Dendritic cell treated with granulocyte-macrophage colony-stimulating factor and Interleukin-4, amounts not matched to agents 40 ng/mL and 50 ng/mL, for 4 days (primary cell): ENCODE data around the gene TXNRD1.
"Not testable (repeated sequence)": the region's sequence is repeated elsewhere in the genome, so short reads cannot be mapped to it uniquely, and the experiment has no call there.

Source experiments
- H3K27ac Mint-ChIP-seq: one replicate; pipeline ENCODE4 v1.8.0; 2022; ENCODE audit warnings: mild to moderate bottlenecking, mixed read lengths
- H3K27me3 Mint-ChIP-seq: one replicate; pipeline ENCODE4 v1.8.0; 2022; ENCODE audit warnings: mild to moderate bottlenecking, mixed read lengths
- H3K36me3 Mint-ChIP-seq: one replicate; pipeline ENCODE4 v1.8.0; 2022; ENCODE audit warnings: low read depth, mixed read lengths
- H3K4me1 Mint-ChIP-seq: one replicate; pipeline ENCODE4 v1.8.0; 2022; ENCODE audit warnings: low read depth, mixed read lengths
- H3K4me3 Mint-ChIP-seq: one replicate; pipeline ENCODE4 v1.8.0; 2022; ENCODE audit warnings: mild to moderate bottlenecking, moderate library complexity, mixed read lengths
- H3K9me3 Mint-ChIP-seq: one replicate; pipeline ENCODE4 v1.8.0; 2022; ENCODE audit warnings: mixed read lengths
- intact Hi-C: fragments of 100-400 bp; cut with micrococcal nuclease; formaldehyde crosslinking; loops from one replicate; pipeline ENCODE4 v1.15.0; 2022

The TXNRD1 gene

DNA sequence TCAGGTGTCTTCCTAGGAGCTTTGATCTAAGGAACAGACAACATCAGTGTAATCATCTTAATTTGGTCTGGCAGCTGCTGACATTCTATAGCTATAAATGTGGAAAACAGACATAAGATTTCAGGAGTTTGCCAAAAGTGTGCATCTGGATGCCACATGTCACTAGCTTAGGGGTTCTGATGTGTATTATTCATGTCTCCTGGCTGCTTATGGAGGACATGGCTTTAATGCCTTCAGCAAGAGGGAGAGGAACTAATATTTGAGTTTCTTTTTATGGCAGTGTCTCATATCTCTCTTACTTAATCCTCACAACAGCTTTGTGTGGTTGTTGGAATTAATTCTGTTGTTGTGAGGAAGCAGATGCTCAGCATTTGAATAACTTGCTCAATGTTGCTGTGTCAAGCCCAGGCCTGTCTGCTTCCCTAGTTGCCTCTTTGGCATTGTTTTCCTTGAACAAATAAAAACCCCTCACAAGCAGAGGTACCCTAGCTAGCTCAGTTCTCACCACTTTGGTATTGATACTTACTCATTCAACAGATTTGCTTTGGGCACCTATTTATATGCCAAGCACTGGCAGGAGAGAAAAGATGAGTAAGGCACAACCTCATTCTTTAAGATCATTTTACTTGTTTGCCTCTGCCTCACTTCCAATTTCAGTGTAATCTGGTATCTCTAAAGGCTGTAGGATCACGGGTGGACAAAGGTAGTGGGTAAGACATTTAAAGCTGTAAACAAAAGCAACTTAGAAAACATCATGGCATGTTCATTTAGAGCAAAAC lies 48.2 kb downstream of the TXNRD1 start:
- intact Hi-C loops: no loop called here
- no peaks in the 10 kb centered on the region for H3K36me3 Mint-ChIP-seq
- H3K9me3 Mint-ChIP-seq: no peaks in the 10 kb centered on the region
- H3K27me3 Mint-ChIP-seq: no peaks in the 10 kb centered on the region
- H3K4me1 Mint-ChIP-seq: peaks cover 18% of the 10 kb centered on the region
- no peak overlapping the region for H3K4me3 Mint-ChIP-seq
- H3K27ac Mint-ChIP-seq: peak overlapping the region; percentile 6

DNA sequence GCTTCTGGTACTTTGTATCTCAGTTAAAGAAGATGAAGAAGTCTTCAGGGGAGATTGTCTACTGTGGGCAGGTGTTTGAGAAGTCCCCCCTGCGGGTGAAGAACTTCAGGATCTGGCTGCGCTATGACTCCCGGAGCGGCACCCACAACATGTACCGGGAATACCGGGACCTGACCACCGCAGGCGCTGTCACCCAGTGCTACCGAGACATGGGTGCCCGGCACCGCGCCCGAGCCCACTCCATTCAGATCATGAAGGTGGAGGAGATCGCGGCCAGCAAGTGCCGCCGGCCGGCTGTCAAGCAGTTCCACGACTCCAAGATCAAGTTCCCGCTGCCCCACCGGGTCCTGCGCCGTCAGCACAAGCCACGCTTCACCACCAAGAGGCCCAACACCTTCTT lies 49.9 kb downstream of the TXNRD1 start:
- peaks cover 18% of the 10 kb centered on the region for H3K4me1 Mint-ChIP-seq
- H3K36me3 Mint-ChIP-seq, H3K27ac Mint-ChIP-seq, H3K27me3 Mint-ChIP-seq, intact Hi-C loops, H3K4me3 Mint-ChIP-seq, H3K9me3 Mint-ChIP-seq: not testable (repeated sequence)

DNA sequence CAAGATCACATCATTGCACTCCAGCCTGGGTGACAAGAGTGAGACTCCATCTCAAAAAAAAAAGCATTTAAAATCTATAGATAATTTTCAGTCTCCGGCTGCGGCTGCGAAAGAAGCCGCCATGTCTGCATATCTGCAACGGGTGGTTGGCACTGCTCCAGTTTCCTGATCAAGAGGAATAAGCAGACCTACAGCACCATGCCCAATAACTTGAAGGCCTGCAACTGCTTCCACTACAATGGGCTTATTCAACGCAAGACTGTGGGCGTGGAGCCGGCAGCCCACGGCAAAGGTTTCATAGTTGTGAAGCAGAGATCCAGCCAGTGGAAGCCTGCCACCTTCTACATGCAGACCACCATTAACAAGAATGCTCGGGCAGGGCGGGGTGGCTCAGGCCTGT lies 57.4 kb downstream of the TXNRD1 start:
- H3K9me3 Mint-ChIP-seq: no peaks in the 10 kb centered on the region
- no peak overlapping the region for H3K27ac Mint-ChIP-seq
- no peak overlapping the region for H3K4me3 Mint-ChIP-seq
- intact Hi-C loops: no loop called here
- H3K4me1 Mint-ChIP-seq: peaks cover 9% of the 10 kb centered on the region
- no peaks in the 10 kb centered on the region for H3K36me3 Mint-ChIP-seq
- no peaks in the 10 kb centered on the region for H3K27me3 Mint-ChIP-seq

DNA sequence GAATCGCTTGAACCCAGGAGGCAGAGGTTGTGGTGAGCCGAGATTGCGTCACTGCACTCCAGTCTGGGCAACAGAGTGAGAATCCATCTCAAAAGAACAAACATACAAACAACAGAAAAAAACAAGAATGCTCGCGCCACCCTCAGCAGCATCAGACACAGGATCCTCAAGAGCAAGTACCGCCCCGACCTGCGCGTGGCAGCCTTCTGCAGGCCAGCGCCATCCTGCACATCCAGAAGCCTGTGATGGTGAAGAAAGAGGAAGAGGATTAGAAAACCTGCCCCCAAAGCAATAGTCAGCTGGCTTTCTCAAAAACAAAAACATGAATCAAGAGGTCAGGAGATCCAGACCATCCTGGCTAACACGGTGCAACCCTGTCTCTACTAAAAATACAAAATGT lies 57.9 kb downstream of the TXNRD1 start:
- intact Hi-C loops: no loop called here
- Mint-ChIP-seq H3K27ac (no peak overlapping the region), H3K4me3 (no peak overlapping the region), H3K4me1 (peaks cover 9% of the 10 kb centered on the region), H3K27me3 (no peaks in the 10 kb centered on the region), H3K9me3 (no peaks in the 10 kb centered on the region), H3K36me3 (no peaks in the 10 kb centered on the region)

DNA sequence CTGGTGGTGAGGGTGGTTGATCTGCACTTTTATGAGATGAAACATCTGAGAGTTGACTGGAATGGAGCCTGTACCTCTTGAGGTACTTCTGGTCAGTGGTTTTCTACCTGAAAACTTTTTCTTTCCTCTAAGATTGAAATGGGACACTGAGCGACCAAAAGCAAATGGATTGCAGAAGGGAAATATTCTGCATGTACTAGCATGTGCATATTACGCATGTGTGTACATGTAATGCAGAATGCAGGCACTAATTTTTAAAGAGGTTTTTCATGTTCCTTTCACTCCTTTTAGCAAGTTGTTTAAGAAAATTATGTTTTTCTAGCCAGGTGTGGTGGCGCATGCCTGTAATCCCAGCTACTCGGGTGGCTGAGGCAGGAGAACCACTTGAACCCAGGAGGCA lies 59.2 kb downstream of the TXNRD1 start:
- no peaks in the 10 kb centered on the region for H3K27me3 Mint-ChIP-seq
- no peaks in the 10 kb centered on the region for H3K36me3 Mint-ChIP-seq
- intact Hi-C loops: no loop called here
- H3K4me3 Mint-ChIP-seq: no peak overlapping the region
- H3K9me3 Mint-ChIP-seq: no peaks in the 10 kb centered on the region
- no peak overlapping the region for H3K27ac Mint-ChIP-seq
- H3K4me1 Mint-ChIP-seq: peaks cover 18% of the 10 kb centered on the region

DNA sequence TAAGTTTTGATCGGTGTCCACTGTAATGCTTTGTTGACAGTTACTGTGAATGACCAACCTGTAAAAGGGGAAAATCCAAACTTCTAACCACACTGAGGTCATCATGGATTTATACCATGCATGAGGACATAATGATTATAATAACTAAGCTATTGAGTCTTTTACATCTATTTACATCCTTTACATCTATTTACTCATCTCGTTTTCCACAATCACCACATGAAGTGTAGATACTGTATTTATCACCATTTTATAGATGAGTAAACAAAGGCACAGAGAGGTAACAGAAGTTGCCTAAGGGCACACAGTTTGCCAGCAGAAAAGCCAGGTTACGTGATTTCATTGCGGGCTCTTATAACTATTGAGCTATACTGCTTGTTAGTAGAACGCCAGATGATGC lies 60.1 kb downstream of the TXNRD1 start:
- H3K4me3 Mint-ChIP-seq: no peak overlapping the region
- no peaks in the 10 kb centered on the region for H3K36me3 Mint-ChIP-seq
- H3K27ac Mint-ChIP-seq: no peak overlapping the region
- H3K4me1 Mint-ChIP-seq: peaks cover 25% of the 10 kb centered on the region
- no peaks in the 10 kb centered on the region for H3K9me3 Mint-ChIP-seq
- intact Hi-C loops: no loop called here
- H3K27me3 Mint-ChIP-seq: no peaks in the 10 kb centered on the region

DNA sequence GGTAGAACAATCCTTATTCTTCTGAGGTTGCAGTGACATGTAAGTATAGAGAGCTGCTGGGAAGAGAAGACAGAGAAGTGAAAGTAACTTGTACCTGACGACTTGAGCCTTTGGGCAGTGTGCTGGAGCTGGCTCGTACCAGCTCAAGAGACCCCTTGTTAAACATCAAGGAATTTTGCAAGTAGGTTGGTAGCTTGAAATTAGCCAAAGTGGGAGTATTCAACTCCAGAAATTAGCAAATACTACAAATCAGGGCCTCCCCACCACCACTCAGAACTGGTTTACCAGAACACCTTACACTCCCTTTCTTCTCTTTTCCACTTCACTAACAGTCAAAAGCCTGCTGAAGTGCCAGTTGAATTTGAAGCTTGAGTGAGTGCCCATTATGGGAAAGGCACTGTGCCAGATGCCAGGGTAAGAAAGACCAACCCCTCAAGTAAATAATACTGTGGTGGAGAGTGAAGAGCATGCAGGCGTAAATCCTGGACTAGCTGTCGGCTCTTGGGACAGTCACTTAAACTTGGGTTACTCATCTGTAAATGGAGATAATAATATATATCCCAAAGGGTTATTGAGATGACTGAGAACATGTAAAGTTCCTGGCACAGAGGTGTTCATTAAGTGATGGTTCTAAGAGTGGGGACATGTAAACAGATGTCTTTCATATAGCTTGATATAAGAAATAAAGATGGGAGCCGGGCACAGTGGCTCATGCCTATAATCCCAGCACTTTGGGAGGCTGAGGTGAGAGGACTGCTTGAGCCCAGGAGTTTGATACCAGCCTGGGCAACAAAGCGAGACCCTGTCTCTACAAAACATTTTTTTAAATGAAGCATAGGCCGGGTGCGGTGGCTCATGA lies 60.9 kb downstream of the TXNRD1 start:
- Mint-ChIP-seq H3K27me3 (no peaks in the 10 kb centered on the region), H3K4me1 (peaks cover 31% of the 10 kb centered on the region), H3K27ac (no peak overlapping the region), H3K4me3 (no peak overlapping the region), H3K36me3 (no peaks in the 10 kb centered on the region), H3K9me3 (no peaks in the 10 kb centered on the region)
- intact Hi-C loops: no loop called here

DNA sequence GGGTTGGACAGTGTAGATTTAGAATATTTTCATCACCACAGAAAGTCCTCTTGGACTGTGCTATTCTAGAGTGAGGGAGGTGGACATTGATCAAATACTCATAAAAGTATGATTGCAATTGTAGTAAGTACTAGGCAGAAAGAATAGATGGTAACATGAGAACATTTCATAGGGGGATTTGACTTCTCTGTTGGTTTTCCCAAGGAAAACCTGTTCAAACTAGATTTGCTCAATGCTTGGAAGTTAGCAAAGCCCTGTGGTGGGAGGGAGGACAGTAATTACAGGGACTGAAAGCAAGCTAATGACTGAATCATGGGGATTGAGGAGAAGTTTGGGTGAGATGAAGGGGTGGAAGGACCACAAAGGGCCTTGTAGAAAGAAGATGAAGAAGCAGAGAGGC lies 63.6 kb downstream of the TXNRD1 start:
- H3K27me3 Mint-ChIP-seq: no peaks in the 10 kb centered on the region
- H3K4me1 Mint-ChIP-seq: peaks cover 31% of the 10 kb centered on the region
- H3K27ac Mint-ChIP-seq: no peak overlapping the region
- no peak overlapping the region for H3K4me3 Mint-ChIP-seq
- intact Hi-C loops: no loop called here
- H3K36me3 Mint-ChIP-seq: no peaks in the 10 kb centered on the region
- no peaks in the 10 kb centered on the region for H3K9me3 Mint-ChIP-seq

DNA sequence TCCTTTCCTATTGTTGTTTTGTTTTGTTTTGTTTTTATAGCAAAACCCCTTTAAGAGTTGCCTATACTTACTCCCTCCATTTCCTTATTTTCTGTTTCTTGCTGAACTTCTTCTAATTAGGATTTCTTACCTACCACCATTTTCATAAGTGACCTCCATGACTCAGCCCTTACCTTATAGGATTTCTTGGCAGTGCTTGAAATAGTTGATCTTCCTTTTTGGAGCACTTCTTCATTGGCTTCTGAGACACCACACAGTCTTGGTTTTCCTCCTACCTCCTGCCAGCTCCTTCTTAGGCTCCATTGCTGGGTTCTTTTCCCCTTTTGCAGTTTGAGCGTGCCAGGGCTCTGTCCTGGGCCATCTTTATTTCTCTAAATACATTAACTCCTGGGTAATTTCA lies 64.5 kb downstream of the TXNRD1 start:
- no peak overlapping the region for H3K27ac Mint-ChIP-seq
- H3K27me3 Mint-ChIP-seq: no peaks in the 10 kb centered on the region
- intact Hi-C loops: no loop called here
- peaks cover 31% of the 10 kb centered on the region for H3K4me1 Mint-ChIP-seq
- H3K4me3 Mint-ChIP-seq: no peak overlapping the region
- no peaks in the 10 kb centered on the region for H3K9me3 Mint-ChIP-seq
- H3K36me3 Mint-ChIP-seq: no peaks in the 10 kb centered on the region

DNA sequence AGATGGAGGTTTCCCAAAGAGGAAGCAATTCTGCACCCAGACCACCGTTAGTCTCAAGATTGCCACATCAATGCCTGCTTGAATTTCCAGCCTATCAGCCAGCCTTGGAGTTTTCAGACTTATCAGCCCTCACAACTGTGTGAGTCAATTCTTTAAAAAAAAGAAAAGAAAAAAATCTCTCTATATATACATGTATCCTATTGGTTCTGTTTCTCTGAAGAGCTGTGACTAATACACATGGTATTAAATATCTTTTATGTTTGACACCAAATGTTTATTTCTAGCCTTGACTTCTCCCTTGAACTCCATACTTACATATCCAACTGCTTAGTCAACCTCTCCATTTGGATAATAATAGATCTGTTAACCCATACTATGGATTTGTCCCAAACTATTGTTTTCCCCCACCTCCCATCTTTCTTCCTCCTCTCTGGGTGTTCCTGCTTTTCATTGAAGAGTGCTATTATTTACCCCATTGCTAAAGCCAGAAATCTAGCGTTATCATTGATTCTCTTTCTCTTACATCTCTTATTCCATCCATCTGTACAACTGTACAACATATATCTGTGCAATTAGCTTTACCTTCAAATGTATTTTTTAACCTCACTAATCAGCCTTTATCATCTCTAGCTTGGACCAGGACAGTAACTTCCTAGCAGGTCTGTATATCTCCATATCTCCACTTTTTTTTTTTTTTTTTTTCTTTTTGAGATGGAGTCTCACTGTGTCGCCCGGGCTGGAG lies 65.3 kb downstream of the TXNRD1 start:
- Mint-ChIP-seq H3K27ac (no peak overlapping the region), H3K4me3 (no peak overlapping the region), H3K36me3 (no peaks in the 10 kb centered on the region), H3K27me3 (no peaks in the 10 kb centered on the region), H3K4me1 (peaks cover 33% of the 10 kb centered on the region), H3K9me3 (no peaks in the 10 kb centered on the region)
- intact Hi-C loops: no loop called here

DNA sequence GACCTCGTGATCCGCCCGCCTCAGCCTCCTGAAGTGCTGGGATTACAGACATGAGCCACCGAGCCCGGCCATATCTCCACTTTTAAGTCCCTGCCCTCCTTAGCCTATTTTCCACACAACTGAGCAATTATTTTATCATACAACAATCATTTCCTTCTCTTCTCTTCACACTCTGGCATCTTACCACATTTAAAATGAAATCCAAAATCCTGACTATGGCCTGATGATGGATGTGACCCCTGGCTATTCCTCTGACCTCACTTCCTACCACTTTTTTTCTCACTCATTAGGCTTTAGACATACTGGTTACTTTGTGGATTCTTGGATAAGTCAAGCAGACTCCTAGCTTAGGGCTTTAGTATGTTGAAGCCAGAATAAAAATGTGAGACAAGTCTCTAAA lies 66.1 kb downstream of the TXNRD1 start:
- Mint-ChIP-seq H3K27me3 (no peaks in the 10 kb centered on the region), H3K4me1 (peaks cover 34% of the 10 kb centered on the region), H3K27ac (no peak overlapping the region), H3K9me3 (no peaks in the 10 kb centered on the region), H3K4me3 (no peak overlapping the region), H3K36me3 (no peaks in the 10 kb centered on the region)
- intact Hi-C loops: no loop called here

DNA sequence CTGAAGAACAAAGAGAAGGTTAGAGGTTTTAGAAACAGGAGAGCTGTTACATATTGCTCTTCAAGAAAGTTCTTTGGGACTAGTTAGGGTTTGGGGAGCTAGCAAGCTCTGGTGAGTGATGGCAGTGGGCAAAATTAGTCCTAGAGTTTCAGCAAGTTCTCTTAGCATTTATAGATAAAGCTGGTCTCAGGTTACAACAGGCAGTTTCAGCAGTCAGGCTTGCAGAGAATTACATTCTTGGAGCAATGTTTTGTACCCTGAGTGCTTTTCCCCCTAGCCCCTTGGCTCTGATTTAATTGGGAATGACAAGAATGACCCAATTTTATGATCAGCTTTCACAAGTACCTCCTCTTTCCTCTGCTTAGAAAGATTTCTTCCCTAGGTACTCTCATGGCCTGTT lies 66.5 kb downstream of the TXNRD1 start:
- intact Hi-C loops: no loop called here
- peaks cover 38% of the 10 kb centered on the region for H3K4me1 Mint-ChIP-seq

DNA sequence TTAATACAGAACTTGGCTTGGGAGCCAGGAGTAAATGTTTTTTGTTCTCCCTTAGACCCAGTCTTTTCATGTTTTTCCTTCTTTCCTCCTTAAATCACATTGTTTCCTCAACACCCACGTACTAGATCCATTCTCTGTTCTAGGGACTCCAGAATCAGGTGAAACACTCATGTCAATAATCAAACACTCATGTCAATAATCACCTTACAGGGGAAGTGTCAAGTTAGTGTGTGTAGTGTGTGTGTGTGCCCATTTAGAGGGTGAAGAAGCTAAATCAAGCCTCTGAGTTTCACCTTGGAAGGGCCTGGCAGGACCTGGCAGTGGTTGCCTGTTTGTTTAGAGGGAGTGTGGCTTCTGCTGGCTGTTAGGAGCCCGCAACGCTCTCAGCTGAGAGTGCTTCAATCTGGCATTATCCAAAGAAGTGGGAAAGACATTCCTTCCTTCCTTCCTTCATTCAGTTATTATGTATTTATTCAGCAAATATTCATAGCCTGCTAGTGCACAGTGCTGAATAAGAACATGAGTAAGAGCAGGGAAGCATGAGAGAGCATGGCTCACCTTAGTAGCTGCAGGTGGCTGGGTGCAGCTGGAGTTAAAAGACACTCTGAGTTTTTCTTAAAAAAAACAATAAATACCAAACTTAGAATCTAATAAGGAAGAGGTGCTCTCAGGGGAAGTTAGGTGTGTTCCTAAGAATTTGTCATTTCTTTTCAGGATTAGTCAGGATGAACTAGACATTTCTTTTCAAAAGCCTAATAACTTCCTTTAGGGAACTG lies 70.3 kb downstream of the TXNRD1 start:
- no peaks in the 10 kb centered on the region for H3K9me3 Mint-ChIP-seq
- no peak overlapping the region for H3K4me3 Mint-ChIP-seq
- no peaks in the 10 kb centered on the region for H3K27me3 Mint-ChIP-seq
- H3K4me1 Mint-ChIP-seq: peaks cover 21% of the 10 kb centered on the region
- peak overlapping the region; percentile 95 for H3K27ac Mint-ChIP-seq
- peaks cover 23% of the 10 kb centered on the region for H3K36me3 Mint-ChIP-seq
- intact Hi-C loops: loop anchor here (5.0 kb wide), 2 partner anchors 39 to 356 kb away; no protein-coding TSS in a partner anchor

More for the DNA sequence above, 66.5 kb downstream of the TXNRD1 start:
- H3K4me3 Mint-ChIP-seq: no peak overlapping the region
- H3K9me3 Mint-ChIP-seq: no peaks in the 10 kb centered on the region
- H3K27me3 Mint-ChIP-seq: no peaks in the 10 kb centered on the region
- peaks cover 4% of the 10 kb centered on the region for H3K36me3 Mint-ChIP-seq
- no peak overlapping the region for H3K27ac Mint-ChIP-seq
